NAMALWA (cell line): Measurements from ENCODE around the gene TTC7B.
"Not testable (repeated sequence)": the region's sequence is repeated elsewhere in the genome, so short reads cannot be mapped to it uniquely, and the experiment has no call there.

Experiments
- DNase-seq: peaks from one replicate; pipeline ENCODE4 v3.0.0-alpha.2; 2015; ENCODE audit warnings: low spot score

Gene TTC7B

DNA sequence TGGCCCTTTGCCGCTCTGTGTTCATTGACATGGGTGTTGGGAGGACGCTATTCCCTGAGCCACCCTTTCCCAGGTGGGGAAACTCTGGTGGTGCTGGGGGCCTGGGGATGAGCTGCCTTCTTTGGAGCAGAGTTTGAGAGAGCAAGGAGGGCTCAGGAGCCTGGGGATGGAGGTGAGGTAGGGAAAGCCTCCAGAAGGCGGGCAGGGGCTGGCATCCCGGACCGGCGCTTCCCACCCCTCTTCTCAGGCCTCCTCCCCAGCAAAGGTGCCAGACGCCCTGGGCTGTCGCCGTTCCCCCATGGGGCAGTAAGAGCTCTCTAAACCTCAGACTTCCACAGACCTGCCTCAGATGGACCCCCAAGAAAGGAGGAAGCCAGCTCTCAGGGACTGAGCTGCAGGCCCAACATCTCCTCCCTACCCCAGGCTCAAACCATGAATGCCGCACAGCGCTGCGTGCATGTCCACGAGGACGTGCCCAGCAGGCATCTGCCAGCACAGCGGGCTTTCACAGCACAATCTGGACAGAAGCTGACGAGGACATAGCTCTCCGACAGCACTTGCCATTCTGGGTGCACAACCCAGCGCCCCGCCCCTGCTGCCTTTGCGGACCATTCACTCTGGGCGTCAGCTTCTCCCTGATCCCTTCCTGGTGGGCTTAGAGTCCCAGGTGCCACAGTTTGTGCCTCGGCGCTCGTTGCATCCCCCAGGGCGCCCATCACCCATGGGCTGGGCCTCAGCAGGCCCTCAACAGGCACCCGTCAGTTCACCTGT lies 14.9 kb upstream of the TTC7B start:
- DNase-seq, result no peak

DNA sequence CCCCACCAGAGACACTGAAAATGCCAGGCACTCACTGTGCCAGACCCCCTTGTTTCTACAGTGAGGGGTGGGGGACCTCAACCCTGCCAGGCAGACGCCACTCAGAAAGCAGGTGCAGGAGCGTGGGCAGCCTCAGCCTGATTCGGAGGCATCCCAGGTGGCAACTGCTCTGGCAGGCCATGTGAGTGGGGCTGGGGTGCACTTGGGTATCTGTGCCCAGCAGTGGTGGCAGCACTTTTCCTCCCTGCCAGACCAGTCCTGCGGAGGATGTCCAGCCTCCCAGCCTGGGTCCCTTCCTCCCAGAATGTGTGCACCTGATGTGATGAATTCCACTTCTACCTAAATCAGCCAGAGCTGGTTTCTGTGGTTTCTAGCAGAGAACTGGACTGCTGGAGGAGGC lies 13.4 kb upstream of the TTC7B start:
- DNase-seq, result no peak

DNA sequence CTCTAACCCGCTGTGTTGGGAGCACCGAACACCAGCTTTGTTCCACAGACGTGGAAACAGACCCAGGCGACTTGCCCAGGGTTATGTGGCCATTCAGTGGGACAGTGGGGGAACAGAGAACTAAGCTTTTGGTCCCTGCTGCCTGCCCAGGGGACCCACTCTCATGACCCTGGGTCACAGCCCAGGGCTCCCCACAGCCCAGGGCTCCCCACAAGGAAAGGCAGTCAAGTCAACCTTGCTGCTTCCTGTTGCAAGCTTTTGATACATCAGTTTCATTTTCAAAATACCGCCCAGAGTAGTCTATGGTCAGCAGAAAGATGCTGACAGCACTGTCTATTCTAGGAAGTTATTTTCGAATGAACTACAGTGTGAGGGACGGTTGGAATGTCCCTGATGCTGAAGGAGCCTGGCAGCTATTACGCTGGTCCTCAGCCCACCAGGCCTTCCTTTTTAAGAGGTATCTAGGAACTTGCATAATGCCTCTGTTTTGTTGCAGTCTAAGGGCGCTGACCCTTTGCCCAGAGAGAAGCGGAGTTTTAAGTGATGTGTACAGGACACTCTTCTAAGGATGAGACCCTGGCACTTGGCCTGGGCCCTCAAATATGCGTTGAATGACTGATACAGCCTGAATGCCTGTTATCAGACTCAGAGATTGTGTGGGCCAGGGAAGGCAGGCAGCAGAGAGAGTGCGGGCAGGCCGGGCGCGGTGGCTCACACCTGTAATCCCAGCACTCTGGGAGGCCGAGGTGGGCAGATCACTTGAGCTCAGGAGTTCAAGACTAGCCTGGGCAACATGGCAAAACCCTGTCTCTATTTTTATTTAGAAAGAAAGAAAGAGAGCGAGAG lies 12.6 kb upstream of the TTC7B start:
- DNase-seq, result no peak

DNA sequence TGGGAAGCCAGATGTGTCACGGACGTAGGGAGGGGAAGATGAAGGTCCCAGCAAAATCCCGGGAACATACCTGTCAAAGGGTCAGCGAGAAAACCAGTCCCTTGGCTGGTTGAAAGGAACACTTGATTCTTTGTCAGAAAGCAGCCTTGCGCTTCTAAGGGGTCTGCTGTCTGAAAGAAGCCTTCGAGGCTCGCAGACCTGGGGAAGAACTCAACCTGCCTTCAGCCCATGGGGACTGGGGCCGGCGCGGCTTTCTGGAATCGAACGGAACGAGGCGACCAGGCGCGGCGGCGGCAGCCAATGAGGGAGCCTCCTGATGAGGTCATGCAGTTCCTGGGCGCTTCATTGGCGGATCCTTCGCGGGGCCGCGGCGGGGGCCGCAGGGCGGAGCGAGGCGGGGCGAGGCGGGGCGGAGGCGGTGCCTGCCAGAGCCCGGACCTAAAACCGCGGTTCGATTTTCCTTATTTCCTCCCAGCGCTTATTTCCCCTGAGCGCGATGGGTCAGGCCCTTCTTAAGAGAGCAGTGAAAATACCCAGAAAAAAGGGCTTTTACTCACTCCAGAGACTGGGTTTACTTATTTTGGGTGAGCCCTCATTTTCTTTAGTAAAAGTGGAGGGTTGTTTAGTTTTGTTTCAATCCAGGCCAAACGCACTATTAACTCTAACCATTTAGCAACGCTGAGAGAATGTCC lies 11.8 kb upstream of the TTC7B start:
- peak; percentile 78 for DNase-seq

DNA sequence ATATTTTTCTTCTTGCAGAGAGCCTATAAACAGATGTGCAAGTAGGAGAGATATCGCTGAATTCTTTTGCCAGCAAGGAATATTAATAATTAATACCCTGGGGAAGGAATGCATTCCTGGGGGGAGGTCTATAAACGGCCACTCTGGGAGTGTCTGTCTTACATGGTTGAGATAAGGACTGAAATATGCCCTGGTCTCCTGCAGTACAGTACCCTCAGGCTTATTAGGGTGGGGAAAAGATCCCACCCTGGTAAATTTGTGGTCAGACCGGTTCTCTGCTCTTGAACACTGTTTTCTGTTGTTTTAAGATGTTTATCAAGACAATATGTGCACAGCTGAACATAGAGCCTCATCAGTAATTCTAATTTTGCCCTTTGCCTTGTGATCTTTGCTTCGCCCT lies 7.3 kb upstream of the TTC7B start:
- not testable (repeated sequence) for DNase-seq

DNA sequence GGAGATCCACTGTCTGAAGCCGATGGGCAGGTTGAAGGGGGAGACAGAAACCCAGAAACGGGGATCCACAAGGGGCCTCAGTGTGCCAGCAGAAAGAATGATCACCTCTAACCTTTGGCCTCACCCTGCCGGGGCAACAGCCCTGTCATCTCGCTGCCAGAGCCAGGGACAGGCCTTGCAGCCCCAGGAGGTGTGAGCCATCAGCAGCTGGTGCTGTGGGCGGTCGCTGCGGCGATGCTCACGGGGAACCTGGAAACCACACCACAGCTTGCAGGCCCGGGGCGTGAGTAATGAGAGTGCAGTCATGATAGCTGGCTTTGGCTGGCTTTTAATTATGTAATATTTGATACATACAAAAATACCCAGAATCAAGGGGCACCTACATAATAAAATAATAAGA lies 4.7 kb upstream of the TTC7B start:
- DNase-seq, result peak; percentile 7

DNA sequence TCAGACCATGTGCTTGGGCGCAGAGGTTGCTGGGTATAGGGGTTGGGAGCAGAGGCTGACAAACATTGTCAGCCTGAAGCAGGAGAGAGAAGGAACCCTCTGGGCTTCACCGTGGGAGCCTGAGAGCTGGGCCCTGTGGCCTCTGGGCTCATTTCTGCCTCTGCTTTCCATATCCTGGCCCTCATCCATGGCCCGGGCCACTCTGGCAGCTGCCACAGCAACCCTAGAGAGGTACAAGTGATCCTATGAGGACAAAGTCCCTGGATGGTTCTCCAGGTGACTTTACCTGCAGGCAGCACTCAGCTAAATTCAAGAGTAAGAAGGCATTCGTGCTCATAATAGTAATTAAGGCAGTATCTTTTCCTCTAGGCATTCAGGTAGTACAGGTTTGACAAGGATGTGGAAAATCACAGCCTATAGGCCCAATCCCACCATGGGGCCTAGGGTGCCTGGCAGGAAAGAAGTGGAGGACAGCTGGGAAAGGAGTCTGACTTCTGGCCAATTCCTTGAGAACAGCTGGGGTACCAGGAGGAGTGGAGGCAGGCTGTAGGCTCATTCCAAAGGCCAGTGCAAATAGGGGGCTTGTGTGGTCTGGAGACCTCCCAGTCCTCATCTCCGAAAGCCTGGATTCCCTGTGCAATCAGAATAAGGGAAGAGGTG lies 3.6 kb upstream of the TTC7B start:
- DNase-seq, result no peak

DNA sequence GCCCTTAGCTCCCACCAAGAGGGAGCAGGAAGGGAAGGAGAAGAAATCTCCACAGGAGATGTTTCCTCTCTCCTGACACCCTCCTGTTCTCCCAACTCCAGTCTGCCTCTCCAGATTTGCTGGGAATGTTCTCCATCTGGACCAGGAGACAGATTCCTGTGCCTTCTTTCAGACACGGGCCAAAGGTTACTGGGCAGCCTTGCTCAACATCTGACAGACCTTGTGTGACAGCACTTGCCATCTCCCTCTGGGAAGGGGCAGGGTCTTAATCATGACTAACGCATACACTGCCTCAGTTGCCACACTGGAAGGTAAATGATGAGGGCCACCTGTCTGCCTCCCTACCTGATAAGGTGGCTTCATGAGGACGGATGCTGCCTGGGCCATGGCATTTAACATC lies 2.5 kb upstream of the TTC7B start:
- DNase-seq, result no peak

DNA sequence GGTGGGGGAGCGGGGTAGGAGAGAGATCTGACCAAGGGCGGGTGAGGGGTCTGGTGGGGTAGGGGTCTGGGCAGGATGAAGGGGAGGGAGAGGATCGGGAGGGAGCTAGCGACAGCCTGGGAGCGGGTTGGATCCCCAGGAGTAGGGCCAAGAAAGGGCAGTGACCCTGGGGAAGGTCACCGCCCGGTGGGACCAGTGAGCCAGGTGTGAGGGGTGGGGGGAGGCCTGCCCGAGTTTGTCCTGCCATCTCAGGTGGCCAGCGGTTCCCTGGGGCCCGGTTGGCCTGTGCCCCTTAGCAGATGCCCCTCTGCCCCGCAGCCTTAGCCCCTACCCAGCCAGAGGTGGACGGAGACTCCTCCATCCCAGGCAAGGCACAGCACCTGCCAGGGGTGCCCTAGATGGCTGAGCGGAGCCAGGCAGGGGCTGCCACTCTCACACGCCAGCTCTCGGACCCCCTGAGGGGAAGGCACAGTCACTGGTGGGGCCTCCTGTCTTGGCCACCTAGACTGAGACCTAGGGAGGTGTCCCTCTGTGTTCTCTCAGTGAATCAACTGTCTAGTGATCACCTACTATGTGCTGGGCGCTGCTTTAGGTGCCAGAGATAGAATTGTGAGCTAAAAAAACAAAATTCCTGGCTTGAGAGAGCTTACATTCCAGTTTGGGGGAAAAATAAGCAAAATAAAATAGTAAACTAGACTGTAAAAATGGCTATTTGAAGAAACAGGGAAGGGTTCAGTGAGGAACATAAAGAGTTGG lies 629 bp upstream of the TTC7B start:
- DNase-seq, result no peak

DNA sequence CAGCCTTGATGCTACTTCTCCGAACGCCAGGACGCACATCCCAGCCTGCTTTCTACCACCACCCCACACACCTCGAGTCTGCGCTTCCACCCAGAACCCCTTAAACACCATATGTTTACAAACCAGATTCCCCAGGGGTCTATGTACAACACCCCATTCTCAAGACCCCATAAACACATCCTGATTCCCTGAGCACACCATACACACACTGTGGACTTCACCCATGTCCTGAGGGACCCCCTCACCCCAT lies 733 bp downstream of the TTC7B start:
- DNase-seq, result no peak

DNA sequence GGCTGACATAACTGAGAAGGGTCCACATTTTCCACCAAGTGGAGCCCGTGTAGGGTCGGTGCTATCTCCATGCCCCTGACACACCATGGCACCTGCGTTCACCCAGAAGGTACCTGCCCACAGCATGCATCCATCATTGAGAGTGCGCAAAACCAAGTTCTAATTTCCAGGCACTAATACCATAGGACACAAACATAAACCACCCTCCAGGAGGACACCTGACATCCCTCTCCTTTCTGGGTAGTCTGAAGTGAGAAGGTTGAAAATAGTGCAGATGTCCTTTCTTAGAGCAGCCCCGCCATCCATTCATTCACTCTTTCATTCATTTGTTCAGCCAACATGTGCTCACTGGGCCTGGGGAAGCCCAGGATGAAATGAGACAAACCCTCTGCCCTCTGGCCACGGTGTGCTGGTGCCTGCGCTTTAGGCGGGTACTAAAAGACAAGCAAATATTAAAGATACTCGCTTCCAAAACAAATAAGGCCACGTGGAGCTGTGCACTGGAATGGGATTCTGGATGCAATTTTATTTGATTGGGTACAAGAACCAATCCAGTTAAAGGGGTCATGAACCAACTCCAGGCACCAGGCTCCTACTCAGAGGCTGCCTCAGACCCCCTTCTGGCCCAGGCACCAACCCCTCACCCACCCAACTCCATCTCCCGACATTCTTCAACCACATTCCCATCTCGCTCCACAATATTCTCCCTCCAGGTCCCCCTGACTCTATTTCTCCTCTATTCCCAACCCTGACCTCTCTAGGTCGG lies 1.2 kb downstream of the TTC7B start:
- no peak for DNase-seq

DNA sequence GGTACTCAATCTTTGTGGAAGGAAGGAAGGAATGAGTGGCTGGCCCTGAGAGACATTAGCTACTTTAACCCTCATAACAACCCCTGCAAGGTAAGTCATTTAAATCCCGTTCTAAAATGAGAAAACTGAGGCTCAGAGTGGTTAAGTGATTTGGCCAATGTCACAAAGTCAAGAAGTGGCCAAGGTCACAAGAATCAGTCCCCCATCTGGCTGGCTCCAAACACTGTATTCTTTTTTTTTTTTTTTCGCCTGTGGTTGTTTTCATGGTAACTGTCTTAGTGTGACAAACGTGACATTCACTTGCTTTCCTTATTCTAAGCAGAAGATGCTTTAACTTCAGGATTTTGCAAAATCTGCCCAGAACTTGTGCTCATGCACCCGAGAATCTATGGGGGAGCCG lies 2.8 kb downstream of the TTC7B start:
- no peak for DNase-seq

DNA sequence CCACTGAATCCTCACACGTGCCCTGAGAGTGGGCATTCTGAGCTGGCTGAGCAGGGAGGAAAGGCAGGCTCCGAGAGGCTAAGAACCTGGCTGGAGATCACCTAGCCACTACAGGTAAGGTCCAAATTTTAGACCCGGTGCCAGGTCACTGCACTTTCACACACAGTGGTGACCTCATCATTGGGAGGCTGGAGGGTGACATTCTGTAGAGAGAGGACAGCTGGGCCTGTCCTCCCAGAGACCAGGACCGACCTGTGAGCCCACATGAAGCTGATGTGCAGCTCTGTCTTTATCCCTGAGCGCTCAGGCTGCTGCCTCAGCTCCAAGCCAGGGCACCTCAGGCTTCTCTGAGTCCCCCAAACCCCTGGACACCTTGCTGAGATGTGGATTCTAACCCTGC lies 4.1 kb downstream of the TTC7B start:
- no peak for DNase-seq

DNA sequence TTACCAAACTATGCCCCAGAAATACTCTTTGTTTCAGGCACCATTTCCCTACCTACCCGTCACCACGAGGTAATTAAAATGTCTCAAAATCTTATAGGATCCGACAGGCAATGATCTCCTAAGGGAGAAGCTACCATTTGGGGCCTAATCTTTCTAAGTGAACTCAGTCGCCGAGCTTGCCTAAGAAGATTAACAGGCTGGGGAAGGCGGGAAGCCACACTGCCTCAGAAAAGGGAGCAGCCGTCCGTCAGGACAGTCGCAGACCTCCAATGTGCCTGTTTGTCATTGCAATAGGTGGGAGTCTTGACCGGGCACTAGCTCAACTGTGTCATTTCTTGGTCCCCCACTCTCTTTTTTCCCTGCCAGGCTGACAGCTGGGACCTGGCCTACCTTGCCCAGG lies 4.6 kb downstream of the TTC7B start:
- no peak for DNase-seq

DNA sequence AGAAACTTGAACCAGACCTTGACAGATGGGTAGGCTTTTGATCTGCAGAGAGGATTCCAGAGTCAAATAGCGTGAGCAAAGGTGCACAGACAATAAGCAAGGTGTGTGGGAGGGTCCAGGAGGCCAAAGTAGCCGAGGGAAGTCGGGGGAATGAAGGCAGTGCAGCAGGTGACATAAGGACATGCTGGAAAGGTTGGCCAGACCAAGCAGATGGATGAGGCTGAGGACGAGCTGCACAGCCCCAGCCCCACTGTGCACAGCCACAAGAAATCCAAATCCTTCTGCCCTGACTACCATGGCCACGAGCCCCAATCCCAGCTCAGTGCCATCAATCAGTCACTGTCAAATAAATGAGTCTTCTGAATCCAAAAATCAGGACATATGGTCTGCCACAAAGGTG lies 5.4 kb downstream of the TTC7B start:
- no peak for DNase-seq

DNA sequence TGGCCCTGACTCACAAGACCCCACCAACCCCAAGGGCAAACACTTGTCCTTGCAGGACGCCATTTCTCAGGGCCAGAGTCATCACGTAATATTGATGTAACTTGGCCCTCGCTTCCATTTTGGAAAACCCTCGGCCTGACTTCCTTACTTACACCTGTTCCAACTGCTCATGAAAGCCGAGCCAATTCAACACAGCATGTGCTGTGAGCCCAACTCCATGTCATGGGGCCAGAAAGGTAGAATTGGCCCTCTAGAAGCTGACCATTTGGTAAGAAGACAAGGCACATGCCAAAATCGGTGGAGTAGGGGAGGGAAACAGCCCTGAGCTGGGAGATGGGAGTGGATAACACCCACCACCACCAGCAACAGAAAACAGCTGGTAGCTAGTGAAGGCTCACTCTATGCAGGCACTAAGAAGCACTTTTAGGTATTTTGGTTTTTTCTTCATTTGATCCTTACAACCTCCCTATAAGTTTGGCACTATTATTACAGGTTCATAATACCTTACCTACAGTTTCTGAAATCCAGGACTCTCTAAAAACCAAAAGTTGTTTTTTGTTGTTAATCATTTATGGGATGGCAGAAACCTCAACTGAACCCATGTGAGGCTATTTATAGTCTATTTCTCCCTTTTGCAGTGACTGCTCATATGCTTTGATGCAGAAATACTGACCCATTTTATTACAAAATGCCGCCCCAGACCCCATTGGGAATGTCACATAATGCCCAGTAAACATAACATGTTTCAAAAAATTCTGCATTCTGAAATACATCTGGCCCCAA lies 6.5 kb downstream of the TTC7B start:
- no peak for DNase-seq

DNA sequence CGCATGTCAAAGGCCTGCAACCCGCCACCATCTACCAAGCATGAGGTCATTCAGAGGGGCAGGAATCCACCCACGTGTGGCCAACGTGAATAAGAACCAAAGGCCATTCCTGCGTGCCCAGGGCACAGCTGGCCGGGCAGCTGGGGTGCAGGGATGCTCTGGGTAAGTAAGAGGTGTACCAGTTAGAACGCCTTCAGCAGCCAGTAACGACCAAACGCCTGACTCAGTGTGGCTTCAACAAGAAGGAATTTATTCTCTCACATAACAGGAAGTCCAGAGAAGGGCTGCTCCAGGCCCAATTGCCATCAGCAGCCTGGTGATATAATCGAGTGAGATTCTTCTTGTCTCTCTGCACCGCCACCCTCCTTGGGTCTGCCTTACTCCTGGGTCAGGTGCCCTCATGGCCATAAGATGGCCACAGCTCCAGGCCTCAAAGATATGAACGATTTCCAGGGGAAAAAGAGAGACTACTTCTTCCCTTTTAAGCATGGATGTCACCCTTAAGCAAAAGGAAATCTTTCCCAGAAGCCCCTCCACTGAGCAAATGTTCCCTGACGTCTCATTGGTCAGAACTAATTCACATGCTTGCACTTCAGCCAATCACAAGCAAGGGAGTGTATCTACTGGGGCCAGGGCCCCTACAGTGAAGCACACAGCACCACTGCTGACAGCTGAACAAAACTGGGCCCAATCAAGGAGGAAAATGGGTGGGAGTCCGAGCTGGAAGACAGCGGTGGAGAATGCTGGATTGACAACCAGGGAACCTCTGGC lies 7.3 kb downstream of the TTC7B start:
- DNase-seq, result peak; percentile 11

DNA sequence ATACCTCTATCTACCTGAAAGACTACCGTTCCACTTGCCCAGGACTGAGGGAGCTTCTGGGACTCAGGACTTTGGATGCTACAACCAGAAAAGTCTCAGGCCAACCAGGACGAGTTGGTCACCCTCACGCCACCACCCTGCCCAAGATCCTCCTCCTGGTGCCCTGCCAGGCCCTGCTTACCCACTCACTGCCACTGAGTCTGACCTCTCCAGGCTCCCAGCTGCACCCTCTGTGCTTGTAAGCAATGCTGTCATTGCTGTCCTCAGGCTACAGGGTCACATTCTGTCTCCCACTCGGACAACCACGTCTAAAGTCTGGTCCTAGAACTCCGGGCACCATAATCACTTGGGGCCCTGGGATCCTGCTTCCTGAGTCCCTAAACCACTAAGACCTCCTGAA lies 9.2 kb downstream of the TTC7B start:
- DNase-seq, result no peak

DNA sequence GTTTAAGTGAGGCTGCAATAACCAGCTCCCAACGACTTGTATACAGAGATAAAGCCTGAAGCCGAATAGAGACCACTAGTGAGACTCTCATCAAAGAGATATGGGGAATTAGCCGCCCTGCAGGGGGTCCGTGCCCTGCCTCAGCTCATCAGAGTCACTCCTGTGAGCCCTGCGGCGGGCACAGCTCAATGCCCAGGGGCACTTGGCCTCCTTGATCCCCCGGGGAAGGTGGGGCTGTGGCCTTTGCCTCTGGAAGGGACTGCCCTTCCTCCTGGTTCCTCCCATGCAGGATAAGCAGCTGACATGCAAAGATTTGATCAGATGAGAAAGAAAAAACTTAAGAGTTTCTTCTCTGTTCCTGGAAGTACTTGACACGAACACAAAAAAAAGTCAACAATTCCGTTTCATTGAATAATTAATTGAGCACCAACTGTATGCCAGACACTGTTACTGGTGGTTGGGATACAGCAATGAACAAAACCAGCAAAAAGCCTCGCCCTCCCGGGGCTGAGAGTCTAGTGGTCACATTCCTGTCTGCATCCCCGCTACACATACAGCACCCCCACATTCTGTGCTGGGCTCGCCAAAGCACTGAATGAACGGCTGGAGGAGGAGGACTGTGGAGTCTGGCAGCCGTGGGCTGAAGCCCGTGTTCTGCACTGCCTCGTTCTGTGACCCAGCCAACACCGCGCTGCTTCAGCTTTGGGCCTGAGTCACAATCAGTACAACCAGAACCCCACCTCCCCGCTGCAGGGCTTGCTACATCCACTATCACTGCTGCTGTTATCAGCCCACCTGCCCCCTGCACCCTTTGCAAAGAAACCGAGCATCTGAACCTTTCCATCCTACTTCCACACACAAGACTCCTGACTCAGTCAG lies 10.3 kb downstream of the TTC7B start:
- DNase-seq, result no peak
